Stimulated activated CD8-positive, alpha-beta memory T cell treated with anti-CD3 and anti-CD28 coated beads, Interleukin-15, amount 100 ng/mL, for 4 hours (primary cell): ENCODE data around the gene UBR4.
A peak's percentile ranks its signal among the peaks of the same experiment; 100 is the strongest.
"Not testable (repeated sequence)": the region's sequence is repeated elsewhere in the genome, so short reads cannot be mapped to it uniquely, and the experiment has no call there.

Experiments used
- DNase-seq, 2 donors: peaks; one replicate each; pipeline ENCODE4 v3.0.0-alpha.2; 2020; ENCODE audit warnings: low read depth in 2 of 2

The UBR4 gene

DNA sequence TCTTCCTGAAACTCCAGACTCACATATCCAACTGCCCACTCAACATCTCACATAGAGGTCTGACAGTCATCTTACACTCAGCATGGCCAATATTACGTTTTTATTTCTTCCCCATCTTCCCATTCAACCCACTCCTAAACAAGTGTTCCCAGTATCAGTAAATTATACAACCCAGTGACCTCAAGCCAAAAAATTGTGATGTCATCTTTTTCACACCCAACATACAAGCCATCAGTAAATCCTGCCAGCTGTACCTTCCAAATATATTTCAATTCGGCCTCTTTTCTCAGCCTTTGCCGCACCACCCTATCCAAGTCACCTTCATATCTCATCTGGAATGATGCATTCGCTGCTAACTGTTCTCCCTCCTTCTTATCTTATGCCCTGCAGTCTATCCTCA, 19.6 kb downstream of the UBR4 start:
- no peak for DNase-seq

- no peak for DNase-seq
These were observed 20.8 kb downstream of the UBR4 start for GRCh38 chr1:19189270-19189669.

DNA sequence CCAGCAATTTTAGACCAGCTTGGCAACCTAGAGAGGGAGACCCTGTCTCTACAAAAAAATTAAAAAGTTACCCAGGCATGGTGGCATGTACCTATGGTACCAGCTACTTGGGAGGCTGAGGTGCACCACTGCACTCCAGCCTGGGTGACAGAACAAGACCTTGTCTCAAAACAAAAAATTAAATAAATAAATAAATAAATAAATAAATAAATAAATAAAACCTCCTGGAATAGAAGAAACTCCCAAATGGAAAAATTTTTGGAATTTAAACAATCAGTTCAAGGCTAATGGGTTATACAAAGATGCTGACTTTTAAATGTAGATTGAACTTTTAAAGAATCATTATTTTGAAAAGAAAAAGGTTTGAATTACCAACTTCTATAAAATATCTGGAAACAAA, 22.2 kb downstream of the UBR4 start:
- no peak for DNase-seq

- no peak for DNase-seq
These were observed 24.1 kb downstream of the UBR4 start for GRCh38 chr1:19186001-19186400.

DNA sequence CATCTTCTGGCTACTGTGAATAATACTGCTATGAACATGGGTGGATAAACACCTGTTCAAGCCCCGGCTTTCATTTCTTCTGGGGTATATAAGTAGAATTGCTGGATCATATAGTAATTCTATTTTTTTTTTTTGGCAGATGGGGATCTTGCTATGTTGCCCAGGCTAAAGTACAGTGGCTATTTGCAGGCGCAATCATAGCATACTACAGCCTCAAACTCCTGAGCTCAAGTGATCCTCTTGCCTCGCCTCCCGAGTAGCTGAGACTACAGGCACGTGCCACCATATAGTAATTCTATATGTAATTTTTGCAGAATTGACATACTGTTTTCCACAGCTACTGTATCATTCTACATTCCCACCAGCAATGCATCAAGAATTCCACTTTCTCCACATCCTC, 27.8 kb downstream of the UBR4 start:
- DNase-seq = no peak

DNA sequence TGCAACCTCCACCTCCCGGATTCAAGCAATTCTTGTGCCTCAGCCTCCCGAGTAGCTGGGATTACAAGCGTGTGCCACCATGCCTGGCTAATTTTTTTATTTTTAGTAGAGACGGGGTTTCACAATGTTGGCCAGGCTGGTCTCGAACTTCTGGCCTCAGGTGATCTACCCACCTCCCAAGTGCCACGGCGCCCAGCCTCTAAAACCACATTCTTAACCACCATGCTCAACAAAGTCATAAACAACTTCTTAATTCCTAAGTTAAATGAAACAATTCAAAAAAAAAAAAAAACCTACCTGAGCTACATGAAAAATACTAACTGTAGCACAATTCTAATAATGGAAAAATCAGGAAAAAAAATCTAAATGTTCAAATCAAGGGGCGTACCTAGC, 29.8 kb downstream of the UBR4 start:
- not testable (repeated sequence) for DNase-seq

DNA sequence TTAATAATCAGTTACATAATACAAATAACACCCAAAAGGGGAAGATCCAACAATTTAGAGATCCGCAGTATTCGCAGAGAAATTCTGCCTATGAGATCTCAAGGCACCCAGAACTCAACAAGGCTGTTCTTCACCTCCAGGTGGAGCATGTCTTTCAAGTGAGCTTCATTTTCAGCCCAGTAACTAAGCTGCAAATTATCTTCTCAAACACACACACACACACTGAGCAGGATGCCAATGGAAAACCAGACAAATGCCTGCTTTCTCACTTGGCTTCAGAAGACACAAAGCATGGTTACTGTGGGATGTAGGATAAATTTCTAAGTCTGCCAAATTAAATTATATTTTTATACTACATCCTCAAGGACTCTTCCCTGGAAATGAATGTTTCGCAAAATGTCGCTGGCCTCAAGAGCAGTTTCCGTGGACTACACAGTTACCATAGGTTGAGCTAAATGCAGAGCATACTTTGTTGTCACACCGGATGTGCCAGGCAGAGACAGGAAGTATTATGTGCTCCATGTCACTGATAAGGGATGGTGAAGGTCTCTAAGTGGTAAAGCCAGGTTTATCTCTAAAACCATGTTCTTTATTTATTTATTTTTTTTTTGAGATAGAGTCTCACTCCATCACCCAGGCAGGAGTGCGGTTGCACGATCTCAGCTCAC, 30.3 kb downstream of the UBR4 start:
- peak in 1 of 2 donors; percentile 6 for DNase-seq

DNA sequence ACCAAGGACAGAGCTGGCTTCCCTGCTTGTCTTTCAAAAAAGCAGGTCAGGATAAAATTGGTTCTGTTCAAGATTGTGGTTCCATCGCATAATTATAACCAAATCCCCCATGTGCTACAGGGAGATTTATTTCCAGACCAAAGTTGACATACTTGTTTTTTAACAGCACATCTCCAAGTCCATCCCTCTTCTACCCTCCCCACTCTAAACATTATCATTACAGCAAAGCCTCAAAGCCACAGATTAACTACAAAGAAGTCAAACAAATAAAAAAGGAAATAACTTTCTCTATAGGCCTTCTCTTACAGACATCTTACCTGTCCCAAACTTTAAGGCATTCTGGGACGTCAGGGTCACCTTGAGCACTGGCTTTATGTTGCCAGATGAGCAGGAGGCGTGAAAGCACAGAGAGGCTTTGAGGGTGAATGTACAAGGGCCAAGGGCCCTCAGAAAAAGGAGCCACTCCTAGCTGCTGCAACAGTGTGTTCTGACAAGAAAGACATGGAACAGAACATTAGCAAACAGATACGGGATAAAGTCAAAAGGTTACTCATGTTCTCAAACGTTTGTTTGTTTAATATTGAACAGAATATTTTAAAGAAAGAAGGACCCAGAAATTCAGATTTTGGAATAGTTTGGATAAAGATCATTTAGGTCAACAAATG, 31.2 kb downstream of the UBR4 start:
- DNase-seq = no peak

DNA sequence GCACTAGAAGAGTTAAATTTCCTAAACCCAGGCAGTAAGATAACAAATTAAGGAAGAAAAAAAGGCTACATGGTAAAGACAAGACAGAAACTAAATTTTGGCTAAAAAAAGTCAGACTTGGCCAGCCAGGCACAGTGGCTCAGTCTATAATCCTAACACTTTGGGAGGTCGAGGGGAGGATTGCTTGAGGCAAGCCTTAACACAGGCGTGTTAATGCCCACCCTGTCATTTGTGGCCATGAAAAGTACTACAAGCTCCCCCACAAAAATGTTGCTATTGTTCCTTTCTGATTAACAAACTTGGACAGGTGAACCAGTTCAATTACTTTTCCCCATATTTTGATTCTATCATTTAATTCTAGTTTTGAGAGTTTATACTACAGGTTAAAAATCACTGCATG, 32.3 kb downstream of the UBR4 start:
- no peak for DNase-seq

DNA sequence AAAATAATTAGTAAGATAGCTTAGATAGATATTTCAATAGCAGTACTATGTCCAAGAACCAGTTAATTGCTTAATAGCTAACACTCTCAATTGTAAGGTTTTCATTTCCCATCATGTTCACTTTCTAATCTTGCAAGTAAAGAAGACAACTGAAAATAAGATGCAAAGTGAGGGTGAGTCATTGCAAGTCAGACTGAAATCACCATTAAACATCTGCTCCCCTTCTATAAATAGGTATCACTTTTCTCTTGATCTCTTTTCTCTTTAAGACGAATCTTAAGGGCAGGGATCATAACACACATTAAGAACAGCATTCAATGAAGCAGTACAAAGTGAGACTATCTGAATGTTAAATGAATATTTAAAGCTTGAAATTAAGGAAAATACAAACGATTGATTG, 40.4 kb downstream of the UBR4 start:
- no peak for DNase-seq

GRCh38 chr1:19167140-19167539, 42.9 kb downstream of the UBR4 start:
- no peak for DNase-seq

GRCh38 chr1:19166066-19166465, 44.0 kb downstream of the UBR4 start:
- no peak for DNase-seq

DNA sequence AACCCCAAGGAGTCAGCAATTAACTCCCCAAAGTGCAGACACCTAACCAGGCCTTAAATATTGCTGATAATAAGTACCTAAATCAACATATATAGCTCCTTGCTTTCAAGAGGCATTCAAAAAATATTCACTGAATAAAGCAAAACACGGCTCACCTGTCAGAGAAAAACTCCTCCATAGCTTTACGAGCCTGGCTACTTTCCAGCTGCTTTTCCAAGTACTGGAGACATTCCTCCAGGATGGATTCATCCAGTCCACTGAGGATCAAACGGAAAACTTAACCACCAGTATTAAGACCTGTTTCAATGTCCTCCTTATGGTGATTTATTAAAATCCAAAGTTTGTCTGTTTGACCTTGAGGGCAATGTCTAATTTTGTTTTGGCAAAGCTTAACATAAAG, 44.6 kb downstream of the UBR4 start:
- no peak for DNase-seq

DNA sequence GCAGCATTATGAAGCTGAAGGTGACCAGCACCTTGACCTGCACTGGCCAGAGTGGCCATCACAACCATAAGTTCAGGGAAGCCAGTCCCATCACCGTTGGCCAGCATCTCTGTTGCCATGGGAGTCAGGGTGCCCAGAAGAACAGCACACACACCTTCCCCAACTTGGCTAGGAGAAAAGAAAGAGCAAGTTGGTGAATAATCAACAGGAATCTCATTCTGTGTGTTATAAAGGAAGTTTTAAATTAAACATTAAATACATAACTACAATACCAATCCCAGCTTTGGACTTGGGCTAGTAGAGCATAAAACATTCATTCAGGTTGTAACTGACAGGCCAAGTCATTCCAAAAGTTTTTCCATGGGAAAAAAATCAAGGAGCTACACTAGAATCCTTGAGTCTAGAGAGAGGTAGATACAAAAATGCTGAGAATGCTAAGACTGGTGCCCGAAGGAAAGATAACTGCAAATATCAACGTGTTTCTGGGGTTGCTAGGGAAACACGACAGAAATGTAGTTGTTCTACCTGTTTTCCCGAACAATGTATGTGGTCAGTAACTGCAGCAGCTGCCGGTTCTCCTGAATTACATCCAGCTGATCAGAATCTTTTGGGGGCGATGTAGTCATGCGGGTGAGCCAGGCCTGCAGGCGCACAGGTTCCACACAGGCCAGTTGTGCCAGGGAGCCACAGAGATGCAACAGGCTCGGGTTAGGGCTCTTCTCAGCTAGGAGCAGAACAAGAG, 45.6 kb downstream of the UBR4 start:
- no peak for DNase-seq

- no peak for DNase-seq
These were observed 46.8 kb downstream of the UBR4 start for GRCh38 chr1:19163261-19163660.

- DNase-seq = no peak
These were observed 49.2 kb downstream of the UBR4 start for GRCh38 chr1:19160831-19161230.

DNA sequence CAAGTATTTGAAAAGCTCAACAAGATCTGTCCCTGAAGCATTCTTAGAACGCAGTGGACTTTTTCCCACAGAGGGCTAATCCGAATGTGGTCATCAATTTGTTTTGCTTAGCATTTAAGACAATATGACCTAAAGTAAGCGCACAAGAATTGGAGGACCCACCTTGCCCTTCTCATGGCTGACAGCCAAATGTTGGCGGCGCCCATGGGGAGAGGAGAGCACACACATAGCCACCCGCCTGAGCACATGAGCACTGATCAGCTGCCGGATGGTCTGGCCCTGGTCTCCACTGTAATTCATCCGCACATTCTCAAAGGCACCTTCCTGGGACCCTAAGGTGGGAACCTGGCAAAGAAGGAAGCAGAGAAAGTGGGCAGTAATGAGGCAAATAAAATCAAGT, 52.4 kb downstream of the UBR4 start:
- no peak for DNase-seq

GRCh38 chr1:19156676-19157075, 53.4 kb downstream of the UBR4 start:
- DNase-seq = no peak

GRCh38 chr1:19154876-19155275, 55.2 kb downstream of the UBR4 start:
- DNase-seq = no peak

DNA sequence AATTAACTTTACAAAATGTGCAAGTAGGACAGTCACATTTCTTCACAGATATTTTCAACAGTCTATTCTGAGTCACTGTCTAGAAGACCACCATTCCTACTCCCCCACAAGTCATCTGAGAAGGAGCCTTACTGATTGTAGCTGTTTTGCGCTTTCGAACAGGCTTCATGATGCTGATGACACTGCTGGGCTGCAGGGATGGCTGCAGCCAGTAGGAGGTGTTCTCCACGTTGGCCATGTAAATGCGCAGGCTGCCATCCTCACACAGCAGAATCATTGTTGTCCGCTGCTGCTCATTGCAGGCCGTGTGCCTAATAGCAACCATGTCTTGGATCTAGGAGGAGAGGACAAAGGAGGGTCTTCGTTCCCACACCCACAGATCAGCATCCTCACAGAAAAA, 56.9 kb downstream of the UBR4 start:
- no peak for DNase-seq

DNA sequence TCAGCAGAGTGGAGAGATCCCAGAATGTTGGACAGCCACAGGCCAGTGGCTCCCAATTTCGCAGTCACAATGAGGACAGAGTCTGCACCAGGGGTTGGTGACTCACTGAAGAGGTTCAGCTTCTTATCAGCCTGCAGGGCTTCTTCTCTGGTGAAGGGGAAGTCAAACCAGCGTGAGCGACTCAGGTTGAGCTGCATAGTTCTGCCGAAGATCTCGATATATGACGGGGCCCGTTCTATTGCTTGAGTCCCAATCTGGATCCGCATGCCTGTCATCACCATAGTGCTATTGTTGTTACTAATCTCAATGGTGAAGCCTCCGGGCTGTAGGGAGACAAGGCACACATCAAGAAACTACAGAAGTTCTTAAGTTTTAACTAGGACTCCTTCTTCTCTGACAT, 58.5 kb downstream of the UBR4 start:
- DNase-seq = no peak

- no peak for DNase-seq
These were observed 60.3 kb downstream of the UBR4 start for GRCh38 chr1:19149736-19150135.

- no peak for DNase-seq
These were observed 69.6 kb downstream of the UBR4 start for GRCh38 chr1:19140465-19140864.
